Gastrocnemius medialis (tissue), 4 donors: Measurements from ENCODE around the gene FMN2. TPM values are rescaled to one million over a fixed set of nuclear protein-coding genes. Genes with fewer than 3 reads are reported as not detected.

Source experiments
- ATAC-seq, 2 donors: fragments of 150-250 bp; one replicate each; pipeline ENCODE4 v1.9.1; 2016
- DNase-seq, 2 donors: peaks; one replicate each; pipeline ENCODE4 v3.0.0-alpha.2; 2019
- H3K27ac ChIP-seq, 4 donors: fragments of 200-600 bp; sonication (generic); 1 replicate in 1 of 4; 2 replicates in 3 of 4; pipeline ENCODE4 v1.5.1; 2016 to 2018; ENCODE audit warnings: mild to moderate bottlenecking in 2 of 4, moderate library complexity in 1 of 4
- H3K27me3 ChIP-seq, 3 donors: fragments of 200-600 bp; sonication (generic) in 2 of 3; 1 replicate in 1 of 3; 2 replicates in 2 of 3; pipeline versions ENCODE4 v1.5.1 to v1.6.0; 2016 to 2019; ENCODE audit warnings: mild to moderate bottlenecking in 1 of 3, moderate library complexity in 1 of 3
- H3K36me3 ChIP-seq, 2 donors: fragments of 200-600 bp; sonication (generic) in 1 of 2; one replicate each; pipeline ENCODE4 v1.5.1; 2017 to 2018
- H3K4me1 ChIP-seq, 2 donors: fragments of 200-600 bp; sonication (generic) in 1 of 2; one replicate each; pipeline ENCODE4 v1.5.1; 2016 to 2017; ENCODE audit warnings: mild to moderate bottlenecking in 2 of 2
- H3K4me3 ChIP-seq, 4 donors: fragments of 200-600 bp; sonication (generic) in 3 of 4; 1 replicate in 1 of 4; 2 replicates in 3 of 4; pipeline ENCODE4 v1.5.1; 2016 to 2019; ENCODE audit warnings: mild to moderate bottlenecking in 2 of 4
- H3K9me3 ChIP-seq, 3 donors: fragments of 200-600 bp; sonication (generic) in 2 of 3; 1 replicate in 1 of 3; 2 replicates in 2 of 3; pipeline ENCODE4 v1.5.1; 2016 to 2019
- POLR2A ChIP-seq, 2 donors: fragments of 450-650 bp; IDR thresholded peaks; one replicate each; pipeline ENCODE4 v1.6.1; 2017; ENCODE audit warnings: antibody characterized with exemption in 2 of 2, mild to moderate bottlenecking in 2 of 2, moderate library complexity in 2 of 2
- in situ Hi-C, 4 donors: fragments of 200-750 bp; cut with MboI; loops; one replicate each; pipeline versions ENCODE4 v1.15.0 to v1.8.0; 2017; ENCODE audit warnings: low sequenced_read_pairs in 4 of 4
- intact Hi-C: fragments of 100-400 bp; cut with DNase I; formaldehyde crosslinking; loops from one replicate; pipeline ENCODE4 v1.15.1; 2023; ENCODE audit warnings: low total_unique reads
- total RNA-seq, 4 donors: library from RNA; depleted of rRNA; stranded (reverse); fragments of >200 nt; gene quantifications; one replicate each; pipeline versions ENCODE4 v1.1.0 to v1.2.3, GENCODE V29; 2016
- TF ChIP-seq, protein P1 (sequence below), 5 experiments: fragments of 450-650 bp in 3 of 5; fragments of 200-600 bp in 2 of 5; sonication (generic) in 2 of 5; IDR thresholded peaks in 4 of 5; conservative IDR thresholded peaks in 1 of 5; 1 replicate in 4 of 5; 2 replicates in 1 of 5; pipeline ENCODE4 v1.5.1; 2016 to 2019; ENCODE audit warnings: antibody characterized with exemption in 5 of 5, mild to moderate bottlenecking in 3 of 5, moderate library complexity in 3 of 5

Gene FMN2
- total RNA-seq, 4 donors from 2014 or later = 0.51 TPM; not detected in 3

DNA sequence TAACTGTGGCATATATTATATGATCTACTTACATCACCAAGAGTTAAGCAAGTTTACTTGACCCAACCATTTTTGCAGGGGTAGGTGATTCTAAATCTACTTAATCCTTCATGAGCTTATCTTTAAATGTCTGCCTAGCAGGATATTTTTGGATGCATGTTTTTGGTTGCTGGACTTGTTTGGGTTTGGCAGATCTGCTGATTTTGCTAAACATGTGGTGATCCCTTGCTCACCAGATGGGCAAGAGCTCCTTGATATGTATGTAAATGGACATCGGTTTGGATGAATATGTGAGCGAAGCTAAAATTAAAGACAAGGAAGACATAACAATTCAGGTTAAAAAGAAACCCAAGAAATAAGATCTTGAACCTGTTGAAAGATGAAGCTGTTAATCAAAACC is 36.7 kb downstream of the FMN2 start:
- ATAC-seq (no peak), DNase-seq (no peak)
- Histone ChIP-seq H3K4me1 (no peaks in the 10 kb centered on the region), H3K4me3 (no peak overlapping the region), H3K27me3 (no peaks in the 10 kb centered on the region), H3K36me3 (no peaks in the 10 kb centered on the region), H3K9me3 (no peaks in the 10 kb centered on the region), H3K27ac (no peak overlapping the region)
- intact Hi-C loops (no loop called here), in situ Hi-C loops (no loop called here)
- TF ChIP-seq POLR2A (IDR thresholded peaks at IDR 0.05) = no peak
- TF ChIP-seq, protein P1, sequence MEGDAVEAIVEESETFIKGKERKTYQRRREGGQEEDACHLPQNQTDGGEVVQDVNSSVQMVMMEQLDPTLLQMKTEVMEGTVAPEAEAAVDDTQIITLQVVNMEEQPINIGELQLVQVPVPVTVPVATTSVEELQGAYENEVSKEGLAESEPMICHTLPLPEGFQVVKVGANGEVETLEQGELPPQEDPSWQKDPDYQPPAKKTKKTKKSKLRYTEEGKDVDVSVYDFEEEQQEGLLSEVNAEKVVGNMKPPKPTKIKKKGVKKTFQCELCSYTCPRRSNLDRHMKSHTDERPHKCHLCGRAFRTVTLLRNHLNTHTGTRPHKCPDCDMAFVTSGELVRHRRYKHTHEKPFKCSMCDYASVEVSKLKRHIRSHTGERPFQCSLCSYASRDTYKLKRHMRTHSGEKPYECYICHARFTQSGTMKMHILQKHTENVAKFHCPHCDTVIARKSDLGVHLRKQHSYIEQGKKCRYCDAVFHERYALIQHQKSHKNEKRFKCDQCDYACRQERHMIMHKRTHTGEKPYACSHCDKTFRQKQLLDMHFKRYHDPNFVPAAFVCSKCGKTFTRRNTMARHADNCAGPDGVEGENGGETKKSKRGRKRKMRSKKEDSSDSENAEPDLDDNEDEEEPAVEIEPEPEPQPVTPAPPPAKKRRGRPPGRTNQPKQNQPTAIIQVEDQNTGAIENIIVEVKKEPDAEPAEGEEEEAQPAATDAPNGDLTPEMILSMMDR (IDR thresholded peaks at IDR 0.05 in 4 of 5, conservative IDR thresholded peaks at IDR 0.05 in 1 of 5) = no peak

DNA sequence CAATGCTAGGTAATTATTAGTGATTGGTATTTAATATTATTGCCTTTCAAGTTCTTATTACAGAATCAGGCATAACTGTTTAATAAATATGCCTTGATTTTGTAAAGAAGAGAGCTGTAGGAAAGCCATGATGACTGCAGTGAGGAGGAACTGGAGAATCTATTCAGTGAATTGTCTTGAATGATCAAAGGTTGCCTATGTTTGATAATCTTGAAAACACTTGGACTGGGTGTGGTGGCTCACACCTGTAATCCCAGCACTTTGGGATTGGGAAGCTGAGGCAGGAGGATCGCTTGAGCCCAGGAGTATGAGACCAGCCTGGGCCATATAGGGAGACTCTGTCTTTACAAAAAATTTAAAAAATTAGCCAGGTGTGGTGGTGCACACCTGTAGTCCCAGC is 42.4 kb downstream of the FMN2 start:
- intact Hi-C loops = no loop called here
- Histone ChIP-seq H3K36me3 (no peaks in the 10 kb centered on the region), H3K4me3 (no peak overlapping the region), H3K27ac (no peak overlapping the region), H3K9me3 (no peaks in the 10 kb centered on the region), H3K27me3 (no peaks in the 10 kb centered on the region), H3K4me1 (no peaks in the 10 kb centered on the region)
- in situ Hi-C loops = no loop called here
- no peak for DNase-seq
- no peak for ATAC-seq
- no peak for TF ChIP-seq POLR2A (IDR thresholded peaks at IDR 0.05)
- TF ChIP-seq, protein P1 (IDR thresholded peaks at IDR 0.05 in 4 of 5, conservative IDR thresholded peaks at IDR 0.05 in 1 of 5) = no peak

DNA sequence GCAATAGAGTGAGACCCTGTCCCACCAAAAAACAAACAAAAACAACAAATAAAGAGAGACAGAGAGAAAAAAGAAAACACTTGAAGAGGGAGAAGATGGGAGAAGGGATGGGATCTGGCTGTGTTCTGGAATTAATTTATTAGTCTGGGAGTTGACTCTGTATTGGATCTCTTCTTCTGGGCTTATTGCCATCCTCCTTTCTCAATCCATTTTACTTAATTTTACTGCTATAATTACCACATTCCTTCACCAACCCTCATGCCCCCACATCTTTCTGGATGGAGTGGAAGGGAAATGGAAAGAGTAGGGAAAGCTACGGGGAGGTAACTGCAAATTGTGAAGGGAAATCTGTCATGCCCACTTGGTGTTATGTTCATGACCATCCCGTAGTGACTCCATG is 42.9 kb downstream of the FMN2 start:
- in situ Hi-C loops = no loop called here
- no peak for TF ChIP-seq POLR2A (IDR thresholded peaks at IDR 0.05)
- TF ChIP-seq, protein P1 (IDR thresholded peaks at IDR 0.05 in 4 of 5, conservative IDR thresholded peaks at IDR 0.05 in 1 of 5) = no peak
- Histone ChIP-seq H3K27me3 (no peaks in the 10 kb centered on the region), H3K4me1 (no peaks in the 10 kb centered on the region), H3K9me3 (no peaks in the 10 kb centered on the region), H3K27ac (no peak overlapping the region), H3K4me3 (no peak overlapping the region), H3K36me3 (no peaks in the 10 kb centered on the region)
- intact Hi-C loops = no loop called here
- DNase-seq = no peak
- ATAC-seq = no peak

DNA sequence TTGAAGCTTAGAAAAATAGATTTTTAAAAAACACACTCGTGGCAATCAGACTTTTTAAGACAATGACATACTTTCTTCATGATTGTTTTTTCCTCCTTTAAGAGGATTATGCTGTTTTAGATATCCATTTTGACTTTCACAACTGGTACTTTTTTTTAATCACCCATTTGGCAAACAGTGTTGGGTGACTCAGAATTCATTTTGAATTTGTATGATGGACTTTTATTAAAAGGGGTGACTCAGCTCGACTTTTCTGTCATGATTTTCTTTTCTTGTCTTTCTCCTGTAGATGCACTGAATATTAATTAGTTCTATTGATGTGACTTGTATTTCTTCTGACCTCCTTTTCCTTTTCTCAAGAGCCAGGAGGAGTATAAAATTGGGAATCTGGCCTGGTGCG is 44.7 kb downstream of the FMN2 start:
- in situ Hi-C loops = no loop called here
- DNase-seq = no peak
- Histone ChIP-seq H3K9me3 (no peaks in the 10 kb centered on the region), H3K27me3 (no peaks in the 10 kb centered on the region), H3K27ac (no peak overlapping the region), H3K4me3 (no peak overlapping the region), H3K4me1 (no peaks in the 10 kb centered on the region), H3K36me3 (no peaks in the 10 kb centered on the region)
- intact Hi-C loops = no loop called here
- TF ChIP-seq POLR2A (IDR thresholded peaks at IDR 0.05) = no peak
- TF ChIP-seq, protein P1 (IDR thresholded peaks at IDR 0.05 in 4 of 5, conservative IDR thresholded peaks at IDR 0.05 in 1 of 5) = no peak
- ATAC-seq = no peak

DNA sequence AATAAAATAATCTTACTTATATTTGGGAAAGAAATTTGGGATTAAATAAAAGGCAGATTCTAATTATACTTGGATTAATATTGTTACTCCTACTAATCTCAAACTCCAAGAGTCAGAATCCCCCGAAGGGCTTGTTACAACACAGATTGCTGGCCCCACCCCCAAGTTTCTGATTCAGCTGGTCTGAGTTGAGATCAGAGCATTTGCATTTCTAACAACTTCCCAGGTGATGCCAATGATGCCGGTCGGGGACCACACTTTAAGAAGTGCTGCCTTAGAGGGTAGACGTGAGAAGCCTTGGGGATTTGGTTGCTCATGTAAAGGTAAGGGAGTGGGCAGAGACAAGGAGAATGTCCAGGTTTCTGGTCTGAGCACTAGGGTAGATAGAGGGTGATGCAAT is 47.2 kb downstream of the FMN2 start:
- no peaks in the 10 kb centered on the region for H3K4me1 ChIP-seq
- no peaks in the 10 kb centered on the region for H3K9me3 ChIP-seq
- no peak overlapping the region for H3K4me3 ChIP-seq
- no peaks in the 10 kb centered on the region for H3K36me3 ChIP-seq
- no peak overlapping the region for H3K27ac ChIP-seq
- in situ Hi-C loops = no loop called here
- no peaks in the 10 kb centered on the region for H3K27me3 ChIP-seq
- ATAC-seq = no peak
- intact Hi-C loops = no loop called here
- DNase-seq = no peak
- TF ChIP-seq POLR2A (IDR thresholded peaks at IDR 0.05) = no peak
- TF ChIP-seq, protein P1 (IDR thresholded peaks at IDR 0.05 in 4 of 5, conservative IDR thresholded peaks at IDR 0.05 in 1 of 5) = no peak
